Tibial artery (tissue), 4 donors: ENCODE data around the gene IL15.

Source experiments
- DNase-seq, 2 donors: peaks; one replicate each; pipeline ENCODE4 v3.0.0-alpha.2; 2019
- H3K27ac ChIP-seq, 2 donors: fragments of 200-600 bp; sonication (generic) in 1 of 2; 1 replicate in 1 of 2; 2 replicates in 1 of 2; pipeline ENCODE4 v1.5.1; 2018 to 2019; ENCODE audit warnings: mild to moderate bottlenecking in 1 of 2
- H3K27me3 ChIP-seq, 2 donors: fragments of 200-600 bp; sonication (generic) in 1 of 2; one replicate each; pipeline versions ENCODE4 v1.5.1 to v1.6.0; 2016 to 2019
- H3K36me3 ChIP-seq, 3 donors: fragments of 200-600 bp; sonication (generic) in 2 of 3; one replicate each; pipeline ENCODE4 v1.5.1; 2016 to 2019; ENCODE audit warnings: mild to moderate bottlenecking in 2 of 3
- H3K4me1 ChIP-seq, 4 donors: fragments of 200-600 bp; sonication (generic) in 2 of 4; 1 replicate in 3 of 4; 2 replicates in 1 of 4; pipeline ENCODE4 v1.5.1; 2016 to 2019
- H3K4me3 ChIP-seq, 2 donors: fragments of 200-600 bp; sonication (generic) in 1 of 2; 1 replicate in 1 of 2; 2 replicates in 1 of 2; pipeline ENCODE4 v1.5.1; 2018 to 2019; ENCODE audit warnings: mild to moderate bottlenecking in 2 of 2
- H3K9me3 ChIP-seq, 3 donors: fragments of 200-600 bp; sonication (generic) in 1 of 3; one replicate each; pipeline ENCODE4 v1.5.1; 2016 to 2019
- CTCF ChIP-seq, 2 experiments: fragments of 200-600 bp in 1 of 2; fragments of 450-650 bp in 1 of 2; IDR thresholded peaks; one replicate each; pipeline ENCODE4 v1.5.1; 2017 to 2019; ENCODE audit warnings: antibody characterized with exemption in 2 of 2, mild to moderate bottlenecking in 1 of 2, moderate library complexity in 1 of 2
- intact Hi-C: fragments of 100-400 bp; cut with DNase I; formaldehyde crosslinking; loops from one replicate; pipeline ENCODE4 v1.15.0; 2023; ENCODE audit warnings: low total_unique reads

Gene IL15

GRCh38 chr4:141757287-141757686, 120.9 kb downstream of the IL15 start:
- Histone ChIP-seq H3K36me3 (no peaks in the 10 kb centered on the region), H3K4me1 (no peaks in the 10 kb centered on the region), H3K27ac (no peak overlapping the region), H3K4me3 (no peak overlapping the region), H3K27me3 (no peaks in the 10 kb centered on the region), H3K9me3 (no peaks in the 10 kb centered on the region)
- DNase-seq: no peak
- no peak for TF ChIP-seq CTCF (IDR thresholded peaks at IDR 0.05)
- intact Hi-C loops: no loop called here

- no peak for DNase-seq
- H3K9me3 ChIP-seq: no peaks in the 10 kb centered on the region
- no peaks in the 10 kb centered on the region for H3K27me3 ChIP-seq
- no peak overlapping the region for H3K27ac ChIP-seq
- H3K4me1 ChIP-seq: no peaks in the 10 kb centered on the region
- no peak overlapping the region for H3K4me3 ChIP-seq
- intact Hi-C loops: no loop called here
- no peaks in the 10 kb centered on the region for H3K36me3 ChIP-seq
- TF ChIP-seq CTCF (IDR thresholded peaks at IDR 0.05): no peak
Measured at GRCh38 chr4:141759796-141760425, 123.5 kb downstream of the IL15 start.

- Histone ChIP-seq H3K36me3 (no peaks in the 10 kb centered on the region), H3K4me3 (no peak overlapping the region), H3K4me1 (no peaks in the 10 kb centered on the region), H3K9me3 (no peaks in the 10 kb centered on the region), H3K27ac (no peak overlapping the region), H3K27me3 (no peaks in the 10 kb centered on the region)
- DNase-seq: no peak
- intact Hi-C loops: no loop called here
- no peak for TF ChIP-seq CTCF (IDR thresholded peaks at IDR 0.05)
Measured at GRCh38 chr4:141761926-141762325, 125.5 kb downstream of the IL15 start.

GRCh38 chr4:141763374-141763773, 127.0 kb downstream of the IL15 start:
- H3K4me3 ChIP-seq: no peak overlapping the region
- no peak for TF ChIP-seq CTCF (IDR thresholded peaks at IDR 0.05)
- no peak overlapping the region for H3K27ac ChIP-seq
- intact Hi-C loops: no loop called here
- no peaks in the 10 kb centered on the region for H3K27me3 ChIP-seq
- no peak for DNase-seq
- no peaks in the 10 kb centered on the region for H3K4me1 ChIP-seq
- no peaks in the 10 kb centered on the region for H3K9me3 ChIP-seq
- H3K36me3 ChIP-seq: no peaks in the 10 kb centered on the region

- no peak for DNase-seq
Measured at GRCh38 chr4:141768954-141769353, 132.6 kb downstream of the IL15 start.

More at GRCh38 chr4:141768954-141769353, 132.6 kb downstream of the IL15 start:
- no peak for TF ChIP-seq CTCF (IDR thresholded peaks at IDR 0.05)
- Histone ChIP-seq H3K4me3 (no peak overlapping the region), H3K27ac (no peak overlapping the region), H3K4me1 (no peaks in the 10 kb centered on the region), H3K9me3 (no peaks in the 10 kb centered on the region), H3K27me3 (no peaks in the 10 kb centered on the region), H3K36me3 (no peaks in the 10 kb centered on the region)
- intact Hi-C loops: no loop called here
